LNCAP (cell line): ENCODE results near the gene INSM1.
A peak's percentile ranks its signal among the peaks of the same experiment; 100 is the strongest.

Experiments
- CTCF ChIP-seq: fragments of 450-650 bp; IDR thresholded peaks from 2 replicates; pipeline ENCODE4 v1.5.1; 2017; ENCODE audit warnings: mild to moderate bottlenecking

INSM1 gene

GRCh38 chr20:20398123-20398522, 30.2 kb downstream of the INSM1 start:
- no peak for TF ChIP-seq CTCF

DNA sequence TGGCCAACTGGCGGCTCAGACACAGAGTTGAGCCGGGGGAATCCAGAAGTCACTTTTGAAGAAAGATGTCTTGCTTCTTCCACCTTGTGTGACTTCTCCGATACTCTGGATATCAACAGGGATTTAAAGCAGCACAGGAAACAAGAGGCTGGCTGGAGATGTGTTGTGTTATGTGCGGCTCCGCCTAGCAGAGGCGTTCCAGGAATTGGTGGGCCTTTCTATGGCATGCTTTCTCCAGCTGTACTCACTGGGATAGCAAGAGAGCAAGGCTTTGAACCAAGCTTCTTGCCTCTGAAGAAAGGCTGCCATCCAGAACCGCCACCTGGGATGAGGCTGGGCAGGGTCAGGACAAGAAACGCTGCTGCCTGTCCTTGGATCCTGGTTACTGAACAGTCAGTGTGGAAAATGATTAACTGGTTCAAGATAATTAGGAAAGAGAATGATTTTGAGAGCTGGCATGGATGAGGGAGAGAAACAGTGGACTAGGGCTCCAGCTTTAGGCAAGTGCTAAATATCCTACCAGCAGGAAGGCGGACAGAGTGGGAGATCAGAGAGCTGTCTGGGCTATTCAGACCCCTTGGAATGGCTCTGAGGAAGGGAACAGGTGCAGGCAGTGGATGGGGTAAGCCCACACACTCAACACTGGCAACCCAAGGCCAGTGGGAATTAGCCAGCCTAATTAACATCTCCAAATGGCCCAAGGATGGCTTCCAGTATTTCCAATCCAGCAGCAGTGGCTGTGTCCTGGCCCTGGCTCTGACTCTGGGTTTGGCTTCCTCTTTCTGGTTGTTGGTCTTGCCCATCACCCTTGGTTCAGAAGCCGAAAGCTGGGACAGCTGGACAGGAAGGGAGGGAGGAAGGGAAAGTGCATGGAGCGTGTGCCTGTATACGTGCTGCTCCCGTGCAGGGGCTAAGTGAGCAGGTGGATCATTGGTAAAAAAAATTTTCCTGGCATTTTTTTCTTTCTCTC, 31.9 kb downstream of the INSM1 start:
- no peak for TF ChIP-seq CTCF

- no peak for TF ChIP-seq CTCF
These were observed 34.1 kb downstream of the INSM1 start for GRCh38 chr20:20401991-20402390.

DNA sequence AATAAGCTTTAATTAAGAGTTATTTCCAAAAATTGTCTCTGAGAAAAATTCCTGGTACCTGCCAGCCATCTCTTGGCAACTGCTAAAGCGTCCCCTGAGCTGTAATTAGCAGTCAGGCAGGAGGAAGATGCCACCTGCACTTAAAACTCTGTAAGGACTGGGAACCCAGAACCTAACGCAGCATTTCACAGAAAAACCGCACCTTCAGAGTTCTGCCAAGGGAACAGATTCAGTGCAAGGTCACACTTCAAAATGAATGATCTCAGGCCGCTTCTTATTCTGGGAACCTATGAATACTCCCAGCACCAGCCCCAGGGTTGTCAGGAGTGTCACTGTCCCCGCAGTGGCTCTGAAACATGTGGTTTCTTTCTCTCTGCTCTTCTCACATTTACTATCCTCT, 36.7 kb downstream of the INSM1 start:
- no peak for TF ChIP-seq CTCF

DNA sequence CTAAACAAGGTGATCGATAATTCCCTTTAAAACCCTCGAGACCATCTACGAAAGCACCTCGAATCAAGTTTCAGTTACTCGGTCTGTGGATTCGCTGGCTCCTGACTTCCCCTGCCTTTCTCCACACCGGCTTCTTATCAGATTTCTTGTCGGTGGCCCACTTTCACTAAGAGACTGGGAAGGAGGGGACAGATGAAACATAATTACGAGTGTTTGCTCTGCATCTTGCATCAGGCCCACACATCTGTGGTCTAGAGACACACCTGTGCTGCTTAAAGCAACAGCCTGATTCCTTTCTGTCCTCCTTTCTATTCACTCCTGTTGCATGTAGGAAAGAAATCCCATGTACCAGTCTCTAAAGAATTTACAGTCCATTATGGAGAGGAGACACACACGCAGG, 37.7 kb downstream of the INSM1 start:
- TF ChIP-seq CTCF: no peak

DNA sequence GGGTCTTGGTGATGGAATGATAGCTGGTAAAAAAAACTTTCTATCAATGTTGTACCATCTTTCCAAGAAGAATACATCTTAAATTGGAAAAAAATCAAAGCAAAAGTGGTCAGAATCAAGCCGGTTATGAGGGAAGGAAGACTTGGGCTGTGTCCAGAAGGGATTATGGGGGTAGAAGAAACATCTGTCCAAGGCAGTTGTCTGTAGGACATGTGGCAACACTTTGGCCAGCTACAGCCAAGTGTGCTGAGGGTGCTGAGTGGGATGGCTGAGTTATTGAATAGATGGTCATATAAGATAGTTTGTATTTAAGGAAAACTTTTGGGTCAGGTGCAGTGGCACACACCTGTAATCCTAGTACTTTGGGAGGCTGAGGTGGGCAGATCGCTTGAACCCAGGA, 38.4 kb downstream of the INSM1 start:
- no peak for TF ChIP-seq CTCF

DNA sequence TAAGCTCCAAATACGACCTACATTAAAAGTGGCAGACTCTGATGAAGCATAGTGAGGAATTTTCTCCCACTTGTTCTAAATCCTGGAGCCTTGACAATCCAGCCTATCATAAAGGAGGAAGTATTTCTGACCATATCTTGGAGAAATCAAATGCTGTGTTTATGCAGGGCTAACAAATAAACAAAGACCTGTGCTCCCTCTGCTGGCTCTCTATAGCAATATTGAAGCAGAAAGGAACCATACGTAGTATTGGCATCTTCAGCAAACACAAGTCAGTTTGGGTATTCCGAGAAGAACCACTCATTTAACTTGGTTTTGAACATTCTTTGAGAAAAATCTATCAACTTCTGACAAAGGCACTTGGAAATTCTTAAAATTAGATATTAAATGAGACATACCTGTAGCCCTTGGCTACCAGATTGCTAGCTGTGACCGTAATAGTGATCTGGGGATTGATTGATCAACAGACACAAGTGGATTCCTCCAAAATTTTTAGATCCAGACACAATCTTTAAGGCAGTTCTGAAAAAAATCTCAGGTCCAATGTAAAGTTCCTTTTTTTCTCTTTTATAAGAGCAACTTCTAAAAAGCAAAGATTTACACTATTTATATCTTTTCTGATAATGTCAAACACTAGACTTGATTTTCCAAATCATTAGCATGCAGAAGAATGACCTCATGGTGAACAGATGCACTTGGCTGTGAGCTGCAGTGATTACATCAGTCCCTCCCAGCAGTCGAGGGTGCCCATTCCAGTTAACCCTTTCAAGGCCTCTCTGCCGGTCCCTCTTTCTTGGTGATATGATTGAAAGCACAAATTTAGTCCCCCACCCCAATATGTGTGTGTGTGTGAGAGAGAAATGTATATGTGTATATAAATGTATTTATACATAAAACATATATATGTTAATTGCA, 40.2 kb downstream of the INSM1 start:
- TF ChIP-seq CTCF: peak; percentile 82
